NAMALWA (cell line): ENCODE measurements around the gene EVA1B.
A peak's percentile ranks its signal among the peaks of the same experiment; 100 is the strongest.

Experiments
- DNase-seq: peaks from one replicate; pipeline ENCODE4 v3.0.0-alpha.2; 2015; ENCODE audit warnings: low spot score

EVA1B gene

GRCh38 chr1:36346741-36347370, 23.4 kb upstream of the EVA1B start:
- no peak for DNase-seq

DNA sequence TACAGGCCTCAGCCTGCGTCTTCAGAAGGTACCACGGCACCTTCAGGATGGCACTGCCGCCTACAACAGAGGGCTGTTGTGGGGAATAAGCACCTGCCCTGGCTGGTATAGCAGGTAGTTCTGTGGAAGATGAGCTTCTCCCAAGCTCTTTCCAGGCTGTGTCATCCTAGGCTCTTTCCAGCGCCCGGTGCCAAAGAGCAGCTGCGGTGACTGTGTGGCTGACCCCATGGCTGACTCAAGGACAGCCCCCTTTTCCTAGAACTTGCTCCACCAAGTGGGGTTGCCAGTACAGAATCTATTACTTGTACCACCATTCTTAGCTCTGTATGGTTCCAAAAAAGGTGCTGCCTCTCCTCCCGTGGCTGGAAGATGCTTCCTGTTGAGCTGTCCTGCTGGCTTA, 21.9 kb upstream of the EVA1B start:
- no peak for DNase-seq

- no peak for DNase-seq
Measured at GRCh38 chr1:36344395-36344680, 20.9 kb upstream of the EVA1B start.

GRCh38 chr1:36343651-36344394, 20.4 kb upstream of the EVA1B start:
- DNase-seq, result no peak

GRCh38 chr1:36342426-36343185, 19.2 kb upstream of the EVA1B start:
- DNase-seq, result peak; percentile 55

- DNase-seq, result no peak
Measured at GRCh38 chr1:36341626-36342320, 18.3 kb upstream of the EVA1B start.

DNA sequence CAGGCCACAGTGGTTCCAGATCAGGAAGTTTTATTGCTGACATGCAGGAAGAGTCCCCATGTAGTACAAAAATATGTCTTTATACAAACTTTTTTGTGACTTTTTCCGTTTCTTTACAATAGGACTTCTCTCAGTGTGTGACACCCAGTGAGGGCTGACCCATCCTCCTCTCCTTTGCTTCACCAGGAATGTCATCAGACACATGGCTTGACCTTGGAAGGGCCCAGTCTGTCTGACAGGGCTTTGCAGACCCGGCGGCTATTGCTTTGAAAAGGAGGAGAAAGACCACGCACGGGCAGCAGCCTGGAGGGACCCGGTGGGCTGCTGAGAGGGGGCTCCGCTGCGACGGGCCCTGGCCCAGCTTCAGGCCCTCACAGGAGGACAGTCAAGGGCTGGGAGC, 16.2 kb upstream of the EVA1B start:
- no peak for DNase-seq

DNA sequence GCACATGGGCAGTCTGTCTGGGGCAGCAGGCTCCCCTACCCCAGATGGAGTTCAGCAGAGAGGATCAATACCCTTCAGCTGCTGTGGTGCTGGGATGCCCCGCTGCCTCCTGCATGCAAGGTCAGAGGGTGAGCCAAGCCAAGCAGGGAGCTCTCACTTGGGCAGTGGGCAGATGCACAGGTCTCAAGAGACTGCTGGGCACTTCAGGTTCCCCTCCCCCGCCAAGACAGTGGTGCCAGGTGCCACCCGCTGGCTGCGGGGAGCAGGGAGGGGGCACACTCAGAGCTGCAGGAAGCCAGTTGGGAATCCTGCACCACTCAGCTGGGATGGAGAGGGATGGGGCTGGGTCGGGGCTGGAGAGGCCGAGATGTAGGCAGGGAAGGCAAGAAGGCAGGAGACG, 15.8 kb upstream of the EVA1B start:
- DNase-seq, result no peak

DNA sequence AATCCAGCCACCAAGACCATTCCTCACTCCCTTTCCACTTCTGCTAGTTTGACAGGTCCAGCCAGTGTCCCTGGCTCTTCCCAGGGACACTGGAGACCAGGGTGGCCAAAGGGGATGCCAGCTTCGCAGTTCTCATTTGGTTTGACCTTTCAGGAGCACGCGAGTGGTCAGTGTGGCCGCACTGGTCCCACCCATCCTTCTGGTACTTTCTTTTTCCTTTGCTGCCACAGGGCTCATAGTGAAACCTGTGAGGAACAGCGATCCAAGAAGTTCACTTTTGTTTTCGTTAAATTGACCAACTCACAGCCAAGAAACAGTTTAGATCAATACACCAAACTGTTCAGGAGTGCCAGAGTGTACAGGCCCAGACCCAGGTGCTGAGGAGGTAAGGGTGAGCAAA, 14.4 kb upstream of the EVA1B start:
- no peak for DNase-seq

GRCh38 chr1:36330940-36331339, 7.5 kb upstream of the EVA1B start:
- no peak for DNase-seq

DNA sequence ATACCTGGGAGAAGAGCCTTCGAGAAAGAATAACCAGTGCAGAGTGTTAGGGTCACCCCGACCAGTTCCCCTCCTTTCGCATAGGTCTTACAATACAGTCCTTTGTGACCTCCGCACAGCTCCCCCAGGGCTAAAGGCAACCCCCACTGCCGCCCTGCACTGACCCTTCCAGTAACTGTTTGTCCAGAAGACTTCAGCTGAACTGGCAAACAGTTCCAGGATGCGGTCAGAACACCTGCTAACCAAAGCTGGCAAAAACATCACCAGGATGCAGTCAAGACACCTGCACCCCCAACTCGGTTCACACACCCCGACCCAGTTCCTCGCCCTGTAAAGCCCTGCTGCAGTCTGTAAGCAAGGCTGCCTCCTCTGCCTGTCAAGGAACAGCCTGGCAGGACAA, 6.4 kb upstream of the EVA1B start:
- DNase-seq, result no peak

DNA sequence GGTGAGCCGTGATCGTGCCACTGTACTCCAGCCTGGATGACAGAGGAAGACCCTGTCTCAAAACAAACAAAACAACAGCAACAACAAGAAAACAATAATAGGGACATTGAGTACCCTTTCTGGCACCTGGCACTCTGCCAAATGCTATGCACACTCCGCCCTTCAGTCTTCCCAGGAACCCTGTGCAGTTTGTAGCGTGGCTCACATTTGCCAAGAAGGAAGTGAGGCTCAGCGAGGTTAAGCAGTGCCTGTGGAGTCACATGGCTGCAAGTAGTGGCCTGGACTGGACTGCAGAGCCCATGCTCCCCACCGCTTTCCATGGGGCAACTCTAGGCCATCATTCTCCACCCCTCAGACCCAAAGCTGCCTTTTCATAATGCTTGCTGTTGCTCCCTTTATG, 5.3 kb upstream of the EVA1B start:
- no peak for DNase-seq

DNA sequence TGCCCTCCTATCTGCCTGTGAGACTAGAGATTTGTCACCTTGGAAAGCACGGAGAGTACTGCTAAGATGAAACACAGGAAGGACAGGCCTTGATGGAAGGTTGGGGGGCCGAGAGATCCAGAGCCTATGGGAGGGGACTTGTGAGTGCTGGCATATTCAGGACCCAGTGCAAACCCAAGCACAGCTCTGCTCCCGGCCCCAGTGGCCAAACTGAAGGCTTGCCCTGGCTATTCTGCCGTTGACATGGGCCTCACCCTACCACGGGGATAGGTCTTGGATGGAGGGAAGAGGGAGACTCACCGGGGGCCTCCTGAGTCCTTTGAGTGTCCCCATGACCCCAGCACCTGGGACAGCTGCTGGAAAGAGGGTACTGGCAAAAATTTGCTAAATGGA, 4.6 kb upstream of the EVA1B start:
- DNase-seq, result no peak

- DNase-seq, result no peak
Measured at GRCh38 chr1:36327421-36328087, 4.1 kb upstream of the EVA1B start.

- DNase-seq, result no peak
Measured at GRCh38 chr1:36326499-36326898, 3.1 kb upstream of the EVA1B start.

DNA sequence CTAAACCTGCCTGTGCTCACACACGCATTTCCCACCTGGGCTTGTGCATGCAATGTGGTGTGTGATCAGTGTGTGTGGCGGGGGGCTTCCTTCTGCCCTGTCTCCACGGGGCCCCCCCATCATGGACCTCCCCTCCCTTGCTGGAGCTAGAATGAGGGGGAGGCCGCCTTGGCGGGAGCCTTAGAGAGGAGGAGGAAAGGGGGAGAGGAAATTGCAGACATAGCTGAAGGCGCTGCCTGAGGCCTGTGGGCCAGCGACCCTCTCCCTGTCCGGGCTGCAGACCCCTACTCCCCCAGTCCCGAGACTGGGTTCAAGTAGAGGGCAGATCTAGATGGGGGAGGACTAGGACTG, 883 bp upstream of the EVA1B start:
- DNase-seq, result no peak

GRCh38 chr1:36322786-36323635, 434 bp downstream of the EVA1B start:
- DNase-seq, result no peak

GRCh38 chr1:36322041-36322785, 1.2 kb downstream of the EVA1B start:
- no peak for DNase-seq

DNA sequence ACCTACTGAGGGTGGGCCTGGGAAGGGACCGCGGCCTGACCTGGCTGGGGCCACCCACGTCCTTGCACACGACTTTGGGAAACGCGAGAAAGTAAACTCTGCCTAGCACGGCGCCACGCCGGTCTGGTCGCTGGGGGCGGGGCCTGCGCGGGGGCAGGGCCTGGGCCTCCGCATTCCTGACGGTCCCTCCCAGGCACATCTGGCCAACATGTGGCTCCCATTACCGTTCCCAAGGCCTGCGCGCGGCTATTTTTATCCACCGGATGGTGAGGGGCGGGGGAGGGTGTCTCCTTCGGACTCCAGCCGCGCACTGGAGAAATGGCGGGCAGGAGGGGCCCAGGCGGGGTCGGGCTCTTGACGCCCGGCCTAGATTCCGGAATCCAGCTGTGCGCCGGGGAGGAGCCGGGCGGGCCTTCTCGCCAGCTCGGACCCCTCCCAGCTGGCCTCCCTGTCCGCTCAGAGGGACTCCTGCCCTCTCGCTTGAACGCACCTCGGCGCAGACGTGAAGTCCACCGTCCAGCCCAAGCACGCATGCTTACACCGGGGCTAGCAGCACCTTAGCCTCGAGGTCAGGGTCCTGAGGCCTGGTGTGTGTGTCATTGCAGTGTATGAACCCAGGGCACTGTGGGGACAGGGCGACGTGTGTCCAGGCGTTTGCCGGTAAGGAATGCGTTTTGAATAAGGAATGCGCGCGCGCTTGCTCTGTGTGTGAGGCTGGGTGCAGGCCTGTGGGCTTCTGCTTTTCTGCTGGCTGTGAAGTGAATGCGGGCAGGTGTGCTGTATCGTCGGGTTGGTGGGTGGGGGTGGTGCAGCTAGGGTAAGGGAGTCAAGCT, 2.1 kb downstream of the EVA1B start:
- DNase-seq, result no peak

DNA sequence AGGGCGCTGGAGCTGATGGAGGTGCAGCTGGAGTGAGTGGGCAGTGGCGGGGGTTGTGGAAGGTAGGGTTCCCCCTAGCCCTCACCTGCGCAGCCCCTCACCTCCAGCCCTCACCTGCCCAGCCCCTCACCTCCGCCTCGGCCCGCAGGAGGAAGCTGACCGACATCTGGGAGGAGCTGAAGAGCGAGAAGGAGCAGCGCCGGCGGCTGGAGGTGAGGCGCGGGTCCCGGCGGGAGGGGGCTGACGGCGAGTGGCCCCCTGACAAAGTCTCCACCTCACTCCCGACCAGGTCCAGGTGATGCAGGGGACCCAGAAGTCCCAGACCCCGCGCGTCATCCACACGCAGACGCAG, 2.7 kb downstream of the EVA1B start:
- DNase-seq, result no peak
